ENCODE data around the gene GSTP1. TPM values are rescaled to one million over a fixed set of nuclear protein-coding genes. Genes with fewer than 3 reads are reported as not detected.

Gene GSTP1
- total RNA-seq, 3 donors from 2014 or later: 284 to 441 (median 325) TPM

DNA sequence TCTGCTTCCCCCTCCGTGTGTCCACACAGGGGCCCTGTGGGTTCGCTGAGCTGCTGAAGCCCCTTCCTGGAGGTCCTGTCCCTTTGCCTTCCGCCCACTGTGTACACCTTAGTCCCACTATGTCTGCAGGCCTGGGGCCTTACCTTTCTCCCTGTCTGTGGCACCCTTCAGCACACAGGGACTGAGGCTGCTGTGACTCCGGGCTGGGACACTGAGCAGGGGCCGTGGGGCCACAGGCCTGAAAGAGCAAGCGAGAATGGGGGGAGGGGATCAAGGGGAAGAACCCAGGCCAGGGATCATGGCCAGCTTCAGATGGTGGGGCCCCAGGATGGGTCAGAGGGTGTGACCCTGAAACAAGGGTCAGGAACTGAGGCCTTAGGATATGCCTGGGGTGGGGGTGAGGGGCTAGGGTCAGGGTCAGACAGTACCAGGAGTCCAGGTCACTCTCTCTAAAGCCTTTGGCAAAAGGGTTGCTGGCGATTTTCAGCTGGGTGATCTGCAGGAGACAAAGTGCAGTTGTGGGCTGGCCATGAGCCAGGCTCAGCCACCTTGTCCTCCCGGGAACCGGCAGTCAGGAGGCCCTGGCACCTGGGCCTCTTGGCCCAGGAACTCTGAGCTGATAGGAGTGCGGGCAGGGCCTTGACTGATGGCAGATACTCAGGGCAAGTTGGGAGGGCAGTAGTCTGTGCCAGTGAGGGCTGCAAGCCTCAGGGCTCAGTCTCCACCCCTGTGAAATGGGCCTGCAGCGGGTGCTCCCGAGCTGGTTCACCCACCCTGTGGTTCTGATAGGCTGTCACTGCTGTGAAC, 48.8 kb downstream of the GSTP1 start:
- ATAC-seq: peak; percentile 13
- Histone ChIP-seq H3K4me3 (no peak overlapping the region), H3K9me3 (no peaks in the 10 kb centered on the region), H3K4me1 (ENCODE audit: low read depth) (peaks cover 27% of the 10 kb centered on the region), H3K36me3 (ENCODE audit: low read depth) (no peaks in the 10 kb centered on the region)
- intact Hi-C loops (cut with DNase I, micrococcal nuclease): no loop called here
- DNase-seq: peak; percentile 80 to 84 (median 83)
- no peak for TF ChIP-seq CTCF (IDR thresholded peaks at IDR 0.05)

- no peak for ATAC-seq
- H3K4me3 ChIP-seq: no peak overlapping the region
- DNase-seq: peak in 2 of 3 donors; percentile 40 to 58
- H3K9me3 ChIP-seq: no peaks in the 10 kb centered on the region
- intact Hi-C loops (cut with DNase I, micrococcal nuclease): no loop called here
- TF ChIP-seq CTCF (IDR thresholded peaks at IDR 0.05): no peak
- H3K36me3 ChIP-seq (ENCODE audit: low read depth): no peaks in the 10 kb centered on the region
- peaks cover 27% of the 10 kb centered on the region for H3K4me1 ChIP-seq (ENCODE audit: low read depth)
Observed at GRCh38 chr11:67632982-67633755, 49.6 kb downstream of the GSTP1 start.

- no peaks in the 10 kb centered on the region for H3K36me3 ChIP-seq (ENCODE audit: low read depth)
- H3K4me1 ChIP-seq (ENCODE audit: low read depth): peaks cover 23% of the 10 kb centered on the region
- no peak for TF ChIP-seq CTCF (IDR thresholded peaks at IDR 0.05)
- DNase-seq: peak in 1 of 3 donors; percentile 68
- no peak for ATAC-seq
- no peak overlapping the region for H3K4me3 ChIP-seq
- H3K9me3 ChIP-seq: no peaks in the 10 kb centered on the region
- intact Hi-C loops (cut with DNase I, micrococcal nuclease): no loop called here
Observed at GRCh38 chr11:67633758-67634365, 50.2 kb downstream of the GSTP1 start.

DNA sequence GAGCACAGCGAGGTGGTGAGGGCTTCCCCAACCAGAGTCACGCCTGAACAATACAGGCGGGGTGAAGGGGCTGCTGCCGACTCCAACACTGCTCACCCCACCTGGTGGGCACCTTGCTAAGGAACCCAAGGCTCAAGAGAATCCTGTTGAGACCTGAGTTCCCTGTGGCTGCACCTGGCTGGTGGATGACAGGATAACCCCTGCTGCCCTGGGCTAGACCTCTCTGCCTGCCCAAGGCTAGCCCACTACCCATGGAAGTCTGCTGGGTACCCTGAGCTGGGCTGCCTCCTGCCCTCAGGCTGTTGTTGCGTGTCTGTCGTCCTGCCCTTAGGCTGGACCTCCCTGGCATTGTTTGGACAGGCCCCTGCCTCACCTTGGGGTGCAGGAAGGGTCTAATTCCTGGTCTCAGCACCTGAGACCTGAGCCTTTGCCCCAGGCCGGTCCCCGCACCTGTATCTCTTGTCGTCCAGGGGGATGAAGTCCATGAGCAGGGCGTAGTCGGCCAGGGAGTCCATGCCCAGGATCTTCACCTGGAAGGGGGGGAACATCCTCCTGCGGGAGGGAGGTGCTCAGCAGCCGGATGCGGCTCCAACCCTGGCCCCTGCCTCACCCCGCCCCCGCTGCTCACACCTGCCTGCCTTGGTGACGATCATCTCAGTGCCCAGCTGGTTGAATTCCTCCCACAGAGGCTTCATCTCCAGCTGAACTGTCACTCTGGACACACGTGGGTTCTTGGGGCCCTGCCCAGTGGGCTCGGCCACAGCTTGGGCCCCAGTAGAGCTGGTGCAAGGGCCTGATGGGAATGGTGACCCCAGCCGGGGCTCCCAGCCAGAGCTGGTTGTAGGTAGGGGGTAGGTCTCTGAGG, 51.0 kb downstream of the GSTP1 start:
- ATAC-seq (peak; percentile 22), DNase-seq (peak in 2 of 3 donors; percentile 79 to 83)
- H3K36me3 ChIP-seq (ENCODE audit: low read depth): no peaks in the 10 kb centered on the region
- H3K9me3 ChIP-seq: no peaks in the 10 kb centered on the region
- peaks cover 19% of the 10 kb centered on the region for H3K4me1 ChIP-seq (ENCODE audit: low read depth)
- H3K4me3 ChIP-seq: no peak overlapping the region
- no peak for TF ChIP-seq CTCF (IDR thresholded peaks at IDR 0.05)
- intact Hi-C loops (cut with DNase I, micrococcal nuclease): no loop called here

- Histone ChIP-seq H3K36me3 (ENCODE audit: low read depth) (no peaks in the 10 kb centered on the region), H3K4me1 (ENCODE audit: low read depth) (peaks cover 19% of the 10 kb centered on the region), H3K4me3 (no peak overlapping the region), H3K9me3 (no peaks in the 10 kb centered on the region)
- DNase-seq: no peak
- intact Hi-C loops (cut with DNase I, micrococcal nuclease): no loop called here
- ATAC-seq: no peak
- TF ChIP-seq CTCF (IDR thresholded peaks at IDR 0.05): no peak
Observed at GRCh38 chr11:67635231-67635521, 51.6 kb downstream of the GSTP1 start.
